SU-DHL-6 (cell line): Measurements from ENCODE around the gene F12.

Experiments
- EZH2phosphoT487 ChIP-seq: fragments of 200-600 bp; sonication (generic), shearing (Covaris generic); conservative IDR thresholded peaks from 2 replicates; pipeline ENCODE4 v1.6.1; 2018; ENCODE audit warnings: mild to moderate bottlenecking, antibody characterized with exemption, low read length, moderate library complexity, mixed read lengths
- TF ChIP-seq, protein P1 (sequence below): fragments of 200-600 bp; sonication (generic); IDR thresholded peaks from one replicate; pipeline ENCODE4 v1.5.1; 2017; ENCODE audit warnings: antibody characterized with exemption, mild to moderate bottlenecking, low read length, moderate library complexity; ENCODE audit not compliant: insufficient read depth, poor library complexity, severe bottlenecking

DNA sequence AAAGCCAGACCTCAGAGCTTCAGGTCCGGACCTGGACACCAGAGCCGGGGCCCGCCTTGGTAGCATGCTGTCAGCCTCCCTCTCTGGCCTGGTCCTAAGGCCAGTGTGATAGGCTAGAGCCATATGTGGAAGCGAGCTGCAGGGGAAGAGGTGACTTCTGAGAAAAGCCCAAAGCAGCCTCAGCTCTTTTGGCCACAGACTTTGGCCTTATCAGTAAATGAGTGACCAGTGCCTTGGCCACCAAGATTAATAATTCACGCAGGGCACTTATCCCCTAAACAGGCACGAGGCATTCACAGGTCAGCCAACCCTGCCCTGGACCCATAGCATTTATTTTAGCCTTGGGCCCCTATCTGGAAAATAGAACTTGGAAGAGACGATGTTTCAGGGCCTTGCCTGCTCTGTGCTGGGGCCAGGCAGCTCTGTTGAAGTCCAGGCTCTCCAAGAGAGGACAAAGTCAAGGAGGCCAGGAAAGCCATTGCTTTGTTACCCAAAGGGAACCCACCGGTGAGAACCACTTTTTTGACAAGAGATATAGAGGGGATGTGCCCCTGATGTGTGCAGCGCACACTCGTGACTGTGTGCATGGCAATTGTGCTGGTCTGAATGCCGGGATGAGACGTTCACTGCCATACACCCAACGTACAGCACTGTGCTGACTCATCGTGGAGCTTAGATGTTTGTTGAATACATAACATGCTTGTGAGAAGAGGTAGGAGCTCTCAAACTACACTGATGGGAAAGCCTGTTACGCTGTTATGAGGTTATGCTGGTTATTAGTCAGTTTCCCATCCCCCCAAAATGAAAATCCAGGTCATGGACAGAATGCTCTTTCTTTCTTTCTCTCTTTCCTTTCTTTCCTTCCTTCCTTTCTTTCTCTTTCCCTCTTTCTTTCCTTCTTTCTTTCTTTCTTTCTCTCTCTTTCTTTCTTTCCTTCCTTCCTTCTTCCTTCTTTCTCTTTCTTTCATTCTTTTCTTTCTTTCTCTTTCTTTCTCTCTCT lies 30.2 kb downstream of the F12 start:
- TF ChIP-seq, protein P1, sequence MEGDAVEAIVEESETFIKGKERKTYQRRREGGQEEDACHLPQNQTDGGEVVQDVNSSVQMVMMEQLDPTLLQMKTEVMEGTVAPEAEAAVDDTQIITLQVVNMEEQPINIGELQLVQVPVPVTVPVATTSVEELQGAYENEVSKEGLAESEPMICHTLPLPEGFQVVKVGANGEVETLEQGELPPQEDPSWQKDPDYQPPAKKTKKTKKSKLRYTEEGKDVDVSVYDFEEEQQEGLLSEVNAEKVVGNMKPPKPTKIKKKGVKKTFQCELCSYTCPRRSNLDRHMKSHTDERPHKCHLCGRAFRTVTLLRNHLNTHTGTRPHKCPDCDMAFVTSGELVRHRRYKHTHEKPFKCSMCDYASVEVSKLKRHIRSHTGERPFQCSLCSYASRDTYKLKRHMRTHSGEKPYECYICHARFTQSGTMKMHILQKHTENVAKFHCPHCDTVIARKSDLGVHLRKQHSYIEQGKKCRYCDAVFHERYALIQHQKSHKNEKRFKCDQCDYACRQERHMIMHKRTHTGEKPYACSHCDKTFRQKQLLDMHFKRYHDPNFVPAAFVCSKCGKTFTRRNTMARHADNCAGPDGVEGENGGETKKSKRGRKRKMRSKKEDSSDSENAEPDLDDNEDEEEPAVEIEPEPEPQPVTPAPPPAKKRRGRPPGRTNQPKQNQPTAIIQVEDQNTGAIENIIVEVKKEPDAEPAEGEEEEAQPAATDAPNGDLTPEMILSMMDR = no peak
- TF ChIP-seq EZH2phosphoT487 = no peak
